Measurements from ENCODE around the gene MRPL46.

DNA sequence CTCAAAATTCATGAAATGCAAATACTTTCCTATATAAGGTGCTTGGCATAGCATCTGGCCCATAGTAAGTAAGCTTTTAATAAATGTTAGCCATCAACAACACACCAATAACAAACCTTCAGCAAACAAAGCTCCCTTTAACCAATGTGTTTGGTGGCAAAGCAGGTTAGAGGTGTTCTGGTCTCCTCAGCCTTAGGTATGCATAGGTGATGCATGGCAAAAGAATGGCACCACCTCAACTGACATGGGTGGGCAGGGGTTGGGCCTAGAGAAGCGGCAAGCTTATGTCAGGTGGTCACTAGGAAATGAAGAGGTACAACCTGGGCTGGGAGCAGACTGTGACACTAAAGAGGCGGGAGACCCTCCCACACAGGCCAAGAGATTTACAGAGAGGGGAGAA, 38.5 kb upstream of the MRPL46 start:
- TF ChIP-seq, protein P1, sequence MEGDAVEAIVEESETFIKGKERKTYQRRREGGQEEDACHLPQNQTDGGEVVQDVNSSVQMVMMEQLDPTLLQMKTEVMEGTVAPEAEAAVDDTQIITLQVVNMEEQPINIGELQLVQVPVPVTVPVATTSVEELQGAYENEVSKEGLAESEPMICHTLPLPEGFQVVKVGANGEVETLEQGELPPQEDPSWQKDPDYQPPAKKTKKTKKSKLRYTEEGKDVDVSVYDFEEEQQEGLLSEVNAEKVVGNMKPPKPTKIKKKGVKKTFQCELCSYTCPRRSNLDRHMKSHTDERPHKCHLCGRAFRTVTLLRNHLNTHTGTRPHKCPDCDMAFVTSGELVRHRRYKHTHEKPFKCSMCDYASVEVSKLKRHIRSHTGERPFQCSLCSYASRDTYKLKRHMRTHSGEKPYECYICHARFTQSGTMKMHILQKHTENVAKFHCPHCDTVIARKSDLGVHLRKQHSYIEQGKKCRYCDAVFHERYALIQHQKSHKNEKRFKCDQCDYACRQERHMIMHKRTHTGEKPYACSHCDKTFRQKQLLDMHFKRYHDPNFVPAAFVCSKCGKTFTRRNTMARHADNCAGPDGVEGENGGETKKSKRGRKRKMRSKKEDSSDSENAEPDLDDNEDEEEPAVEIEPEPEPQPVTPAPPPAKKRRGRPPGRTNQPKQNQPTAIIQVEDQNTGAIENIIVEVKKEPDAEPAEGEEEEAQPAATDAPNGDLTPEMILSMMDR (IDR thresholded peaks at IDR 0.05; ENCODE audit: low read depth, low read length) = no peak
- no peak for TF ChIP-seq EZH2phosphoT487 (IDR thresholded peaks at IDR 0.05; ENCODE audit: low read depth)
